ENCODE results near the gene BTG2. TPM values are rescaled to one million over a fixed set of nuclear protein-coding genes. Genes with fewer than 3 reads are reported as not detected.

Gene BTG2
- total RNA-seq, 1 experiment from 2014 or later, result 2.9 TPM

DNA sequence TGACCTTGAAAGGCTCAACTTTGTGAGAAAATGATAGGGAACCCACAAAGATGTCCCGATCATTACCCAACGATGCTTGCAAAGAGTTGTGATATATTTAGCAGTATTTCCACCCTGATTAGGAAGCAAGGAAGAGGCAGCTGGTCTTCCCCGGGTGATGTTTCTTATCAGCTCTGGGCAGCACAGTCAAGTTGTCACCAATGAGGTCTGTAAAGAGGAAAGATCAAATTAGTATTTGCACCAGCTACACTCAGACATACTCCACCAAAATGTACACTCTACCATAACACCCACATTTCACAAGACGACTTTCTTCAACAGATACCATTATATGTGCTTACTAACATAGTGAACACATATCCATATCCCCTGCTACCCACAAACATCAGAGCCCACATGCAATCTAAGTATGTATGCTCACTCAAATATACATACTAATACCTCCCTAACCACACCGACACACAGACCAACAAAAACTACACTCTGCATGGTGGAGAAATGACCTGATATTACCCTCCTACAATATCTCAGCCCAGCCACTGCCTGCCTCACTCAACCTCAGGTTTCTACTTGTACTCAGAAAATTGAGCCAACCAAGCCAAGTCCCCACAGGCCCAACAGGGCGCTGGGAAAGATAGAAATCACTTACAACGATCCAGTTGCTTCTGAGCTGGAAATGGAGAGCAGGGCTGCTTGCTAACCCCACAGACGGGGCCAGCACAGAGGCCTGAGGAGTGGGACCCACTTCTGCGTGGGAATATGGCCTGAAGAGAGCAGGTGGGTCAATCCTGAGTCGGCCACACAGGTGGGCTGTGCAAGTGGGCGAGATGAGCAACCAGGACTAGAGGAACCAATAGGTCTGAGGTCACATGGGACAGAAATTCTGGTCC is 4.6 kb upstream of the BTG2 start:
- H3K27me3 ChIP-seq (ENCODE audit: insufficient read depth, low read length), result peaks cover 44% of the 10 kb centered on the region
- H3K4me1 Mint-ChIP-seq, result peaks cover 13 to 17% of the 10 kb centered on the region in 2 experiments

More for the DNA sequence above, 4.6 kb upstream of the BTG2 start:
- 100% methylated on average over 1 of the region's 11 CpGs for whole genome bisulfite sequencing (ENCODE audit: extremely low coverage, insufficient read length, low lambda C conversion rate)
- H3K79me2 ChIP-seq (ENCODE audit: insufficient read depth, low read length), result no peaks in the 10 kb centered on the region
- H2AK5ac ChIP-seq (ENCODE audit: insufficient read length, low read length), result no peak overlapping the region
- Mint-ChIP-seq H3K9me3 (no peaks in the 10 kb centered on the region; a peak in 1 of 5 replicates), H3K36me3 (ENCODE audit: insufficient read depth in 1 of 3, low read depth in 3 of 3) (no peaks in the 10 kb centered on the region), H3K27me3 (ENCODE audit: low read depth) (peaks cover 98% of the 10 kb centered on the region), H3K4me3 (no peak overlapping the region), H3K27ac (no peak overlapping the region)
- H4K8ac ChIP-seq (replicated peaks; ENCODE audit: insufficient read length, low read depth, low read length), result no peak overlapping the region
- no peak overlapping the region for H3K27ac ChIP-seq (ENCODE audit: insufficient read length, low read depth, low read length)
- no peaks in the 10 kb centered on the region for H3K4me1 ChIP-seq (ENCODE audit: insufficient read depth, low read length)
- no peak overlapping the region for H3K18ac ChIP-seq (ENCODE audit: insufficient read length, low read depth, low read length)
- peaks cover 7% of the 10 kb centered on the region for H3K23me2 ChIP-seq (ENCODE audit: insufficient read length, low read depth, low read length, poor library complexity, severe bottlenecking)
- H4K5ac ChIP-seq (ENCODE audit: insufficient read length, low read depth, low read length), result no peak overlapping the region
- no peak for DNase-seq
- H3K9me3 ChIP-seq (ENCODE audit: control insufficient read depth, low read depth, low read length), result no peaks in the 10 kb centered on the region
- H3K79me1 ChIP-seq (ENCODE audit: insufficient read depth, low read depth, low read length, poor library complexity, severe bottlenecking), result no peaks in the 10 kb centered on the region
- H2BK120ac ChIP-seq (ENCODE audit: low read depth, low read length, poor library complexity, severe bottlenecking), result no peak overlapping the region
- no peak overlapping the region for H3K4ac ChIP-seq (ENCODE audit: low read depth, low read length)
- H3K23ac ChIP-seq (ENCODE audit: insufficient read length, low read depth, low read length), result no peak overlapping the region
- no peak overlapping the region for H3K14ac ChIP-seq (ENCODE audit: insufficient read depth, low read length)
- TF ChIP-seq, protein P1, sequence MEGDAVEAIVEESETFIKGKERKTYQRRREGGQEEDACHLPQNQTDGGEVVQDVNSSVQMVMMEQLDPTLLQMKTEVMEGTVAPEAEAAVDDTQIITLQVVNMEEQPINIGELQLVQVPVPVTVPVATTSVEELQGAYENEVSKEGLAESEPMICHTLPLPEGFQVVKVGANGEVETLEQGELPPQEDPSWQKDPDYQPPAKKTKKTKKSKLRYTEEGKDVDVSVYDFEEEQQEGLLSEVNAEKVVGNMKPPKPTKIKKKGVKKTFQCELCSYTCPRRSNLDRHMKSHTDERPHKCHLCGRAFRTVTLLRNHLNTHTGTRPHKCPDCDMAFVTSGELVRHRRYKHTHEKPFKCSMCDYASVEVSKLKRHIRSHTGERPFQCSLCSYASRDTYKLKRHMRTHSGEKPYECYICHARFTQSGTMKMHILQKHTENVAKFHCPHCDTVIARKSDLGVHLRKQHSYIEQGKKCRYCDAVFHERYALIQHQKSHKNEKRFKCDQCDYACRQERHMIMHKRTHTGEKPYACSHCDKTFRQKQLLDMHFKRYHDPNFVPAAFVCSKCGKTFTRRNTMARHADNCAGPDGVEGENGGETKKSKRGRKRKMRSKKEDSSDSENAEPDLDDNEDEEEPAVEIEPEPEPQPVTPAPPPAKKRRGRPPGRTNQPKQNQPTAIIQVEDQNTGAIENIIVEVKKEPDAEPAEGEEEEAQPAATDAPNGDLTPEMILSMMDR (conservative IDR thresholded peaks at IDR 0.05), result no peak
- H4K91ac ChIP-seq (ENCODE audit: insufficient read length, low read depth, low read length), result no peak overlapping the region
- no peak overlapping the region for H2BK5ac ChIP-seq (ENCODE audit: insufficient read length, low read length)
- no peak overlapping the region for H3K4me2 ChIP-seq (ENCODE audit: insufficient read depth, insufficient read length, low read length)
- no peak overlapping the region for H2BK15ac ChIP-seq (ENCODE audit: low read depth, low read length)
- H2BK12ac ChIP-seq (ENCODE audit: insufficient read length, low read depth, low read length), result no peak overlapping the region
- no peaks in the 10 kb centered on the region for H4K20me1 ChIP-seq (ENCODE audit: control insufficient read depth, insufficient read depth, insufficient read length)
- H2AFZ ChIP-seq (ENCODE audit: low read length), result no peak overlapping the region
- no peak overlapping the region for H3K56ac ChIP-seq (ENCODE audit: insufficient read length, low read depth, low read length)
- no peak overlapping the region for H2BK20ac ChIP-seq (ENCODE audit: low read depth, low read length, poor library complexity, severe bottlenecking)
- no peak overlapping the region for H3K9ac ChIP-seq (ENCODE audit: extremely low read depth, insufficient read length, low read length)
- H3T11ph ChIP-seq (ENCODE audit: low read length), result no peak overlapping the region
